Astrocyte of the cerebellum (primary cell): Measurements from ENCODE around the gene KCNIP2.

Experiments used
- DNase-seq: peaks from one replicate; pipeline ENCODE4 v3.0.0-alpha.2; 2011; ENCODE audit warnings: low read depth
- H3K4me3 ChIP-seq: 2 replicates; pipeline ENCODE4 v1.5.1; 2011; ENCODE audit warnings: mild to moderate bottlenecking, low read depth, low read length, moderate library complexity
- CTCF ChIP-seq: IDR thresholded peaks from 2 replicates; pipeline ENCODE4 v1.5.1; 2012; ENCODE audit warnings: low read length, low read depth, moderate library complexity, mild to moderate bottlenecking; ENCODE audit errors: missing control alignments
- in situ Hi-C: cut with HindIII; loops from 2 replicates; pipeline ENCODE4 v1.10.0; 2017; ENCODE audit warnings: low sequenced_read_pairs

The KCNIP2 gene

GRCh38 chr10:101830322-101831168 is 13.1 kb downstream of the KCNIP2 start:
- TF ChIP-seq CTCF = no peak

GRCh38 chr10:101829561-101830315 is 13.9 kb downstream of the KCNIP2 start:
- no peak for DNase-seq
- H3K4me3 ChIP-seq = peak overlapping the region; percentile 49
- in situ Hi-C loops = no loop called here
- no peak for TF ChIP-seq CTCF

More at GRCh38 chr10:101830322-101831168, 13.1 kb downstream of the KCNIP2 start:
- H3K4me3 ChIP-seq = peak overlapping the region; percentile 49
- in situ Hi-C loops = no loop called here
- peak; percentile 51 for DNase-seq

DNA sequence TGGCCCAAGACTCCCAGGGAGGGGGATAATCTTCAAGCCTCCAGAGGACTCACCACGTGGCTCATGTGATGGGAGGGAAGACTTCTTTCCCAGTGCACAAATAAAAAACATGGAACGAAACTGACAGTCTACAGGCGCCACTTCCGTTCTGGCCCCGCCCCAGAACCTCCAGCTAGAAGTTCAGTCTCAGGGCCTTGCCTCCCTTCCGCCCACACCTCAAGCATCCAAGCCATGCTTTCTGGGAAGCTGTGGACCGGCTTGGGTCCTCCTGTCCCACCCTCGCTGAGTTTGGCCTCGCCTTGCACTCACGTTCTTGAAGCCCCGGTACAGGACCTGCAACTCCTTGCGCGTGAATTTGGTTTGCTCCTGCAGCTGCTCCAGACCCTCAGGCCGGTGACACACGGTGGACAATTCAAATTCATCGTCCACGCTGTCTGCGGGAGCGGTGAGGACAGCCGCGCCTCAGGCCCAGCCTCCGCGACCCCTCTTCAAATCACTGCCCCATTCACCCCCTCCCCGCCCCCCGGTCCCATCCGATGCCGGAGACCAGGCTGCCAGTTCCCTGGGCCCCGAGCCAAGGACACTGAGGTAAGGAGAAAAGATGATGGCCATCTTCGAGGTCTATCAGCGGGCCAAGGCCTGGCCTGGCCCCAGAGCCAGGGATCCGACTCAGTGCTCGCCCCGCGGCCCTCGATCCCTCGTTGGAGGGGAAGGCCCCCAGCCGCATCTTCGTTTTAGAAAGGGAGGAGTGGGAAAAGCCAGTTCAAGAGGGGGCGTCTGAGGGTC is 14.6 kb downstream of the KCNIP2 start:
- TF ChIP-seq CTCF = no peak
- no peak for DNase-seq
- H3K4me3 ChIP-seq = no peak overlapping the region
- in situ Hi-C loops = no loop called here

GRCh38 chr10:101827919-101828600 is 15.5 kb downstream of the KCNIP2 start:
- in situ Hi-C loops = no loop called here
- TF ChIP-seq CTCF = no peak
- no peak for DNase-seq
- no peak overlapping the region for H3K4me3 ChIP-seq

DNA sequence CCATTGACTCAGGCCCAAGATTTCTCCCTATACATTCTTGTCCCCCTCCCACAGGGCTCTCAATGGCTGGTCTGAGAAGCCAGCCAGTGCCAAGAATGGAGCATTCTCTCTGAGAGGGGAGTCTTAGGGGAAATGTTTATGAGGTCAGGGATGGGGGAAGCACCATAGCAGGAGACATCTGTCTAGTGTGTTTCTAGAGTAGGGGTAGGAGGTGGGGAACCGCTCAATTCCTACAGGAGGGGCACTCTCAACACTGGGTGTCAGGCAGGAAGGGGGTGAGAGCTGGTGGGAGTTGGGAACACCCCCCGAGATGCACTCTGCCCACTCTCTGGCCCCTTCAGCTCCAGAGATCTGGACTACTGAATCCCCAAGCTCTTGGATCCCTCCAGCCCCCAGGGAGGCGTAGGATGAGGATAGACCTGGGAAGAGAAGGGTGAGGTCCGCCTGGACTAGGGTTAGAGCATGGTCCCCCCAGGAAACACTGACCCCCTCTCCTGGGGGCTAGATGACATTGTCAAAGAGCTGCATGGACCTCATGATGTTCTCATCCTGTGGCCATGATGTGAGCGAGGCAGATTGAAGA is 16.7 kb downstream of the KCNIP2 start:
- TF ChIP-seq CTCF = no peak
- in situ Hi-C loops = no loop called here
- no peak overlapping the region for H3K4me3 ChIP-seq
- no peak for DNase-seq
